Transverse colon (tissue), 4 donors: ENCODE data around the gene GPR151. TPM values are rescaled to one million over a fixed set of nuclear protein-coding genes. Genes with fewer than 3 reads are reported as not detected.

ENCODE experiments used
- DNase-seq: peaks from one replicate; pipeline ENCODE4 v3.0.0-alpha.2; 2019
- H3K27ac ChIP-seq, 4 donors: fragments of 200-600 bp; sonication (generic); 2 replicates each; pipeline ENCODE4 v1.5.1; 2016 to 2018; ENCODE audit warnings: inconsistent platforms in 4 of 4
- H3K27me3 ChIP-seq: fragments of 200-600 bp; sonication (generic); 2 replicates; pipeline ENCODE4 v1.5.1; 2017; ENCODE audit warnings: inconsistent platforms
- H3K36me3 ChIP-seq, 4 donors: fragments of 200-600 bp; sonication (generic); 2 replicates each; pipeline ENCODE4 v1.5.1; 2017 to 2019; ENCODE audit warnings: inconsistent platforms in 4 of 4
- H3K4me1 ChIP-seq, 4 donors: fragments of 200-600 bp; sonication (generic); 2 replicates each; pipeline ENCODE4 v1.5.1; 2017 to 2020; ENCODE audit warnings: inconsistent platforms in 4 of 4
- H3K4me3 ChIP-seq, 4 donors: fragments of 200-600 bp; sonication (generic); 1 replicate in 1 of 4; 2 replicates in 3 of 4; pipeline versions ENCODE4 v1.5.1 to v1.6.1; 2017 to 2019; ENCODE audit warnings: inconsistent platforms in 4 of 4
- H3K9me3 ChIP-seq, 2 donors: fragments of 200-600 bp; sonication (generic); 2 replicates each; pipeline ENCODE4 v1.5.1; 2017 to 2019; ENCODE audit warnings: inconsistent platforms in 2 of 2
- CTCF ChIP-seq, 5 experiments: fragments of 200-600 bp in 3 of 5; fragments of 450-650 bp in 2 of 5; sonication (generic) in 3 of 5; IDR thresholded peaks; 1 replicate in 2 of 5; 2 replicates in 3 of 5; pipeline ENCODE4 v1.5.1; 2016 to 2017; ENCODE audit warnings: antibody characterized with exemption in 5 of 5, inconsistent platforms in 3 of 5, mild to moderate bottlenecking in 2 of 5, moderate library complexity in 1 of 5
- EP300 ChIP-seq: sonication (generic); formaldehyde crosslinking; IDR thresholded peaks from one replicate; pipeline ENCODE4 v1.6.1; 2017; ENCODE audit warnings: antibody characterized with exemption, low read depth
- POLR2A ChIP-seq: fragments of 450-650 bp; IDR thresholded peaks from one replicate; pipeline ENCODE4 v1.6.1; 2016; ENCODE audit warnings: antibody characterized with exemption, mild to moderate bottlenecking, moderate library complexity
- POLR2AphosphoS5 ChIP-seq, 3 donors: sonication (generic); formaldehyde crosslinking; IDR thresholded peaks; one replicate each; pipeline ENCODE4 v1.6.1; 2016; ENCODE audit warnings: antibody characterized with exemption in 3 of 3
- WGBS, 2 donors: methylation state at CpG; one replicate each; pipeline ENCODE4 v1.1.5; 2018; ENCODE audit warnings: low coverage in 1 of 2; 5-methylcytosine and 5-hydroxymethylcytosine counted together
- in situ Hi-C, 4 donors: fragments of 200-750 bp; cut with MboI; loops; one replicate each; pipeline versions ENCODE4 v1.15.0 to v1.15.1; 2017; ENCODE audit warnings: low sequenced_read_pairs in 3 of 4, low pct_ligation_motif_present in 1 of 4, low pct_unique_long_range_greater_than_20kb in 1 of 4
- intact Hi-C: fragments of 100-400 bp; cut with DNase I; formaldehyde crosslinking; loops from one replicate; pipeline ENCODE4 v1.15.1; 2023; ENCODE audit warnings: low total_unique reads
- total RNA-seq, 4 donors: library from RNA; depleted of rRNA; stranded (reverse); fragments of >200 nt; gene quantifications; one replicate each; pipeline ENCODE4 v1.1.0, GENCODE V29; 2016

Gene GPR151
- total RNA-seq, 4 donors from 2014 or later, result not detected

GRCh38 chr5:146514575-146514974, 1.4 kb downstream of the GPR151 start:
- 88% methylated on average over 1 of the region's 1 CpG for WGBS, 2 donors
- DNase-seq, result no peak
- no peak overlapping the region for H3K4me3 ChIP-seq
- no peak overlapping the region for H3K27ac ChIP-seq
- H3K9me3 ChIP-seq, result no peaks in the 10 kb centered on the region
- TF ChIP-seq EP300, result no peak
- TF ChIP-seq POLR2AphosphoS5 (IDR thresholded peaks at IDR 0.05), result no peak
- TF ChIP-seq CTCF (IDR thresholded peaks at IDR 0.05), result no peak
- TF ChIP-seq POLR2A, result no peak
- H3K36me3 ChIP-seq, result peaks cover 0 to 17% (median 7%) of the 10 kb centered on the region in 4 donors
- in situ Hi-C loops, result no loop called here
- H3K4me1 ChIP-seq, result peaks cover 0 to 7% (median 3%) of the 10 kb centered on the region in 4 donors
- no peaks in the 10 kb centered on the region for H3K27me3 ChIP-seq
- intact Hi-C loops, result no loop called here

- WGBS, 2 donors, result 55 to 61% methylated on average over 2 of the region's 2 CpGs
- in situ Hi-C loops, result no loop called here
- Histone ChIP-seq H3K9me3 (no peaks in the 10 kb centered on the region), H3K4me1 (peaks cover 0 to 7% (median 3%) of the 10 kb centered on the region in 4 donors), H3K36me3 (peaks cover 0 to 28% (median 12%) of the 10 kb centered on the region in 4 donors), H3K27ac (no peak overlapping the region), H3K4me3 (no peak overlapping the region), H3K27me3 (no peaks in the 10 kb centered on the region)
- intact Hi-C loops, result no loop called here
- DNase-seq, result no peak
- TF ChIP-seq POLR2AphosphoS5 (IDR thresholded peaks at IDR 0.05) (no peak), EP300 (no peak), POLR2A (no peak), CTCF (IDR thresholded peaks at IDR 0.05) (no peak)
Observed at GRCh38 chr5:146513462-146513861, 2.5 kb downstream of the GPR151 start.

- Histone ChIP-seq H3K27me3 (no peaks in the 10 kb centered on the region), H3K4me1 (peaks cover 0 to 7% (median 3%) of the 10 kb centered on the region in 4 donors), H3K27ac (no peak overlapping the region), H3K4me3 (no peak overlapping the region), H3K9me3 (no peaks in the 10 kb centered on the region), H3K36me3 (peaks cover 0 to 55% (median 19%) of the 10 kb centered on the region in 4 donors)
- 88 to 92% methylated on average over 9 of the region's 9 CpGs for WGBS, 2 donors
- TF ChIP-seq POLR2AphosphoS5 (IDR thresholded peaks at IDR 0.05), result no peak
- TF ChIP-seq EP300, result no peak
- no peak for DNase-seq
- intact Hi-C loops, result no loop called here
- in situ Hi-C loops, result no loop called here
Observed at GRCh38 chr5:146510559-146511125, 5.3 kb downstream of the GPR151 start.

GRCh38 chr5:146507428-146507827, 8.6 kb downstream of the GPR151 start:
- TF ChIP-seq CTCF (IDR thresholded peaks at IDR 0.05), result no peak
- no peak for TF ChIP-seq POLR2A
- TF ChIP-seq POLR2AphosphoS5 (IDR thresholded peaks at IDR 0.05), result no peak
- H3K4me3 ChIP-seq, result no peak overlapping the region
- H3K27me3 ChIP-seq, result no peaks in the 10 kb centered on the region
- H3K27ac ChIP-seq, result no peak overlapping the region
- peaks cover 0 to 76% (median 28%) of the 10 kb centered on the region in 4 donors for H3K36me3 ChIP-seq
- in situ Hi-C loops, result no loop called here
- DNase-seq, result no peak
- no peaks in the 10 kb centered on the region for H3K9me3 ChIP-seq
- WGBS, 2 donors, result 81 to 88% methylated on average over 5 of the region's 5 CpGs
- peaks cover 0 to 2% (median 0%) of the 10 kb centered on the region in 4 donors for H3K4me1 ChIP-seq
- intact Hi-C loops, result no loop called here

- Histone ChIP-seq H3K36me3 (peaks cover 0 to 28% (median 13%) of the 10 kb centered on the region in 4 donors), H3K27ac (no peak overlapping the region), H3K27me3 (no peaks in the 10 kb centered on the region), H3K9me3 (no peaks in the 10 kb centered on the region), H3K4me1 (no peaks in the 10 kb centered on the region), H3K4me3 (no peak overlapping the region)
- in situ Hi-C loops, result no loop called here
- intact Hi-C loops, result no loop called here
- no peak for TF ChIP-seq EP300
- TF ChIP-seq POLR2AphosphoS5 (IDR thresholded peaks at IDR 0.05), result no peak
- no peak for TF ChIP-seq CTCF (IDR thresholded peaks at IDR 0.05)
- no peak for TF ChIP-seq POLR2A
- no peak for DNase-seq
- WGBS, 2 donors, result 97 to 100% methylated on average over 4 of the region's 4 CpGs
Observed at GRCh38 chr5:146499680-146500079, 16.3 kb downstream of the GPR151 start.
